Activated T-cell treated with anti-CD3 and anti-CD28 coated beads for 1 hour (primary cell): ENCODE data around the gene SHISA3.

Experiments used
- DNase-seq: peaks from one replicate; pipeline ENCODE4 v3.0.0-alpha.2; 2020; ENCODE audit warnings: low read depth

SHISA3 gene

DNA sequence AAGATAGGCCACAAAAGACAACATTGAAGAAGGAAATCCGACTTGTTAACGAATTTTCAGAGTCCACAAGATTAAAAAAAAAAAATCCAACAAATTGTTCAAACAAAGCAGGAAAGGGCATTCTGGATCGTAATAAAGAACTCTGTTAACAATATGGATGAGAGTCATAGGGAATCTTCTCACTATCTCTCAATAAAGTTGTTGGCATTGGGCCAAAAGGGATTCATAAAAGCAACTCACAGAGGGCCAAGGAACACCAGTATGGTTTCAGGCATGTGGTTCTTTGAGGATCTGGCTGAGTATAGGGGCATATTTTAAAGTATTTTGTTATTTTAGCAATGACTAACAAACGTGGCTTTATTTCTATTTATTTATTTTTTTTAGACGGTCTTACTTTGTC is 49.5 kb downstream of the SHISA3 start:
- no peak for DNase-seq
